GM18861 (cell line): ENCODE results near the gene ZNF414.
"Not testable (repeated sequence)": the region's sequence is repeated elsewhere in the genome, so short reads cannot be mapped to it uniquely, and the experiment has no call there.

Experiments used
- ATAC-seq: cut with Tn5 transposase; IDR thresholded peaks from one replicate; pipeline ENCODE4 v1.9.1; 2021; ENCODE audit not compliant: unreplicated experiment

ZNF414 gene

DNA sequence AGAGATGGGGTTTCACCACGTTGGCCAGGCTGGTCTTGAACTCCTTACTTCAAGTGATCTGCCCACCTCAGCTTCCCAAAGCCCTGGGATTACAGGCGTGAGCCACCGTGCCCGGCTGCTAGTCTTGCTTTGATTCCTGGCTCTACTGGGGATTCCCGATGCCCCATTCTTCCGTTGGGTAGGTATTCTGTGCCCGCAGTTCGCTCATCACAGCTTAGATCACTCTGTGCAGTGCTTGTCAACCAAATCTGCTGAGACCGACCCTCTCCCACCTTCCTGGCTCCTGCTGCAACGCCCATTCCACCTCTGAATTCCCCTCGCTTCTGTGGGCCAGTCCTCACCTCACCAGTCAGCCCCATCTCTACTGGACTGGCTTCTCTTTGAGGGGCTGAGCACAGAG is 4.6 kb upstream of the ZNF414 start:
- ATAC-seq, result no peak

DNA sequence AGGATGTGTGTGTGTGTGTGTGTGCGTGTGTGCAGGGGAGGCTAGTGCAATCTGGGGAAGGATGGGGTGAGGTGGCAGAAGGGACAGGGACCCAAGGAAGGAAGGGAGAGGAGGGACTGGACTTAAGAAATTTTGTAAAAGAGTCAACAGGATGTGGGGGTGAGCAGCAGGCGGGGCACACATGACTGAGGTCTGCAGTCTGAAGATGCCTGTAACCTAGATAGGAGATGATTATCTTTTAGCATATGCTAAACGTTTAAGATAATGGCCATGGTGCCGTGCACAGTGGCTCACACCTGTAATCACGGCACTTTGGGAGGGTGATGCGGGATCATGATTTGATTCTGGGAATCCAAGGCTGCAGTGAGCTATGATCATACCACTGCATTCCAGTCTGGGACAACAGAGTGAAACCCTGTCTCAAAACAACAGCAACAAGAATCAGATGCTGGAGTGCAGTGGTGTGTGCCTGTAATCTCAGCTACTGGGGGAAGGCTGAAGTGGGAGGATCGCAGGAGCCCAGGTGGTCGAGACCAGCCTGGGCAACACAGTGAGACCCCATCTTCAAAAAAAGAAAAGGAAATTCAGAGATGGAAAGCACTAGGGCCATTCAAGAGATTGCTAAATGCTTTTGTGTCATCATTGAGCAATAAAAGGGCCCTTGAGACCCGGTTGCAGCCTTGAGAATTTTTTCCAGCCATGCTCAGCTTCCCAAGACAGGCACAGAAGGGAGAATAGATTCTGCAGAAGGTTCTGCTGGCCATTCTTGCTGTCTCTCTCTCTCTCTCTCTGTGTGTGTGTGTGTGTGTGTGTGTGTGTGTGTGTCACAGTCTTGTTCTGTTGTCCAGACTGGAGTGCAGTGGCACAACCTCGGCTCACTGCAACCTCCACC is 3.8 kb upstream of the ZNF414 start:
- no peak for ATAC-seq

DNA sequence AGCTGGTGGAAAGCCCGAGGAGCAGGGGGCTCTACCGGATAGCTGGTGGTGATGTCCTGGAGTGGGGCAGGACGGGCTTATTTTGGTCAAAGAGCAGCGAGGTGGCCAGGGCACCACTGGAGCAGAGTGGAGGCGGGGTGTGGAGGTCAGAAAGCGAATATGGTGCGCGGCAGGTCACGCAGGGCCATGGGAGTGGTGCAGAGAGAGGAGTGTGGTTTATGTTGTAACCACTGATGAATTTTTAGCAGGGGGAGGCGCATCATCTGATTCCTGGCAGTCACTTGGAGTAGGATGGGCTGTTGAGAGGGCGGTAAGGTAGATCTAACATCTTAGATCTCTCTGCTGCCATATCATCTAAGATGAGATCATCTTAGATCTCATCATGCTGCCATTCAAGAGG is 1.4 kb upstream of the ZNF414 start:
- ATAC-seq, result no peak

DNA sequence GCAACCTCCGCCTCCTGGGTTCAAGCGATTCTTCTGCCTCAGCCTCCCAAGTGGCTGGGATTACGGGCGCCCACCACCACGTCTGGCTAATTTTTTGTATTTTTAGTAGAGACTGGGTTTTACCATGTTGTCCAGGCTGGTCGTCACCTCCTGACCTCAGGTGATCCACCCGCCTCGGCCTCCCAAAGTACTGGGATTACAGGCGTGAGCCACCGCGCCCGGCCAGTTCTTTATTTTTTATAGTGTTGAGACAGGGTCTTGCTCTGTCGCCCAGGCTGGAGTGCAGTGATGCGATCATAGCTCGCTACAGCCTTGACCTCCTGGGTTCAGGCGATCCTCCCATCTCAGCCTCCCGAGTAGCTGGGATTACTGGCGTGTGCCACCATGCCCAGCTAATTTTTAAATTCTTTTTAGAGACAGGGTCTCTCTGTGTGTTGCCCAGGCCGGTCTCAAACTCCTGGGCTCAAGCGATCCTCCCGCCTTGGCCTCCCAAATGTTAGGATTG is 590 bp upstream of the ZNF414 start:
- ATAC-seq, result not testable (repeated sequence)

DNA sequence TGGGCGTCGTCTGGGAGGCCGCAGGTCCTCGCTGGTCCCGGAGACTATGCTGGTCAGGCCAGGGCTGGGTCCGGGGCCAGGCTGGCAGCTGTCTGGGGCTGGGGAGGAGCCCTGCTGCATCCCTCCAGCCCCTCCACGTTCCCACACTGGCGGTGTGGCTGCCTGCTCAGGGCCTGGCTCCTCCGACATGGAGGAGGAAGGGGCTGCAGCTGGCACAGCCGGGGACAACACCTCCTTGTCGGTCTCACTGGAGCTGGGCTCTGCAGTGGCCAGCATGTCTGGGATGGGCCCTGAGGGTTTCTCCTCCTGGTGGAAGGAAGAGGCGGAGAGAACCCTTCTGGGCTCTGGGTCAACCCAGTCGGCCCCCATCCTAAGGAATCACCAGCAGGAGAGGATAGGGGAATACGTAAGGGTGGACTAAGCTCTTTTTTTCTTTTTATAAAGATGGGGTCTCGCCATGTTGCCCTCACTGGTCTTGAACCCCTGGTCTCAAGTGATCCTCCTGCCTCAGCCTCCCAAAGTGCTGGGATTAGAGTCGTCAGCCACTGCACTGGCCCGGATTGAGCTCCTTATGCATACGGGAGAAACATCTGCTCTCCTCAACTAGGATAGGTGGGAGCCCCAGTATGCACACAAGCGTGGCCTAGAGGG is 806 bp downstream of the ZNF414 start:
- ATAC-seq, result no peak

DNA sequence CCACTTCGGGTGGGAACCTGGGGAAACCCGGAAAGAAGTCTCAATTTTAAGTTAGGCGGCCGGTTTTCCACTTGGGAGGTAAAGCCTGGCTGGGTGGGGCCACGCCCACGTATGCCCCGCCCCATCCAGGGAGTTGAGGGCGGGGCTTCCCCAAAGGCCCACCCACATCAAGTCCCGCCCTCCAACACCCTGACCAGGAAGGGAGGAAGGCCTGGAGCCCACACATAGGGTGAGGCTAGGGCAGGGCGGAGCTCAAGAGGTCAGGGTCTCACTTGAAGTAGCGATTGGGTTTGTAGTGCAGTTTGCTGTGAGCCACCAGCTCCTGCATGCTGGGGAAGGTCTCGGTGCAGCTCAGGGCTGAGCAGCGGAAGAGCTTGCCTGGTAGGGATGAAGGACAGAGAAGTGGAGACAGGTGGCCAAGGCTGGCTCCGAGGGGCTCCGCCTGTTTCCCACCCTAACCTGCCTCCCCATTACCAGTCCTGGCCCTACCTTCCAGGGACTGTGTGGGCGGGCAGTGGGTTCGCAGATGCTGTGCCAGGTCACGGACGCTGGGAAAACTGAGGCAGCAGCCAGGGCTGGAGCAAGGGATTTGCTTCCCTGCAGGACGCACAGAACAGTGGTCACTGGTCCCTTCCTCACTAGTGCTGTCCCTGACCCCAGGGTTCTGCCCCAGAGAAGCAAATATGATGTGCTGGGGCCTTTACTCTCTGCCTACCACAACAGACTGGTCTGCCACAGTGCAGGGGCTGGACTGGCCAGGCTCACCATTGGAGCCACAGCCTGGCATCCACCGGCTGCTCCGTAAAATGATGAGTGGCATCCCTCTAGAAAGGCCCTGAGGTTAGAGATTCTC is 1.6 kb downstream of the ZNF414 start:
- ATAC-seq, result no peak

DNA sequence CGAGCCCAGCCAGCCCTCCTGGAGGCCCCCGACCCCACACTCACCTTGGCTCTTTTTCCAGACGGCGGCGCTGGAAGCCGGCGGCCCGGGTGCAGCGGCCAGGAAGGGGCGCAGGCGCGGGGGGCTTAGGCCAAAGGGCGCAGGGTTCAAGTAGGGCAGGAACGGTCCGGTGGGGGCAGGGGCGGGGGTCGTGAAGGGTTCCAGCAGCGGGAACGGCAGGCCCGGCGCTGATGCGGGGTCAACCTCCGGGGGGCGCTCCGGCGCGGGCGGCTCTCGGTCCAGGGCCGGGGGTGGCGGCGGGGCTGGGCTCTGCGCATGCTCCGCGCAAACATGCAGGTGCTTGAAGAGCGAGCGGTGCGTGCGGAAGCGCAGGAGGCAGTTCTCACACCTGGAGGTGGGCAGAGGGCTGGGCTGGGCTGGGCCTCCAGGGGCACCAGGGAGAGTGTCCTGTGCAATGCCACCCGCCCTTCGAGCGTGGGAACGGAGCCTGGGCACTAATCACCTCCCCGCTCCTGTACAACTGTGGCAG is 2.3 kb downstream of the ZNF414 start:
- no peak for ATAC-seq

DNA sequence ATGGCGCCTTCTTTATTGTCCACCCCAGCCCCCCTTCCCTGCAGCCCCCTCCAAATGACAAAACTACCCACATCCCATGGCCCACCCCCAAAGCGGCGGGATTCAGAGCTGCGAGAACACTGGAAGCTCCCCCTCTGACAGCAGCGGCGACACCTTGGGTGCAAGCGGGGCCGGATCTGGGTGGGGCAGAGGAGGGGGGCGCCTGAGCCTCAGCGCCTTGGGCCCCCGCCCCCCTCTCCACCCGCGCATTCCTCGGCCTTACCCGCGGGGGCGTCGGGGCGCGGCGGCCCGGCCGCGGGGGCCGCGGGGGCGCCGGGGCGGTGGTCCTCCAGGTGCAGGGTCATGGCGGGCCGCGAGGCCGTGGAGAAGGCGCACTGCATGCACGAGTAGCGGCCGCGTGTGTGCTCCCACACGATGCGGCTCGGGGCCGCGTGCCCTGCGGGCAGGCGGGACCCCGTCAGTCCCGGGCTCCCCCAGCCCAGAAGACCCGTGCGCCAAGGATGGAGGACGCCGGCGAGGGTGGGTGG is 3.3 kb downstream of the ZNF414 start:
- ATAC-seq, result no peak

DNA sequence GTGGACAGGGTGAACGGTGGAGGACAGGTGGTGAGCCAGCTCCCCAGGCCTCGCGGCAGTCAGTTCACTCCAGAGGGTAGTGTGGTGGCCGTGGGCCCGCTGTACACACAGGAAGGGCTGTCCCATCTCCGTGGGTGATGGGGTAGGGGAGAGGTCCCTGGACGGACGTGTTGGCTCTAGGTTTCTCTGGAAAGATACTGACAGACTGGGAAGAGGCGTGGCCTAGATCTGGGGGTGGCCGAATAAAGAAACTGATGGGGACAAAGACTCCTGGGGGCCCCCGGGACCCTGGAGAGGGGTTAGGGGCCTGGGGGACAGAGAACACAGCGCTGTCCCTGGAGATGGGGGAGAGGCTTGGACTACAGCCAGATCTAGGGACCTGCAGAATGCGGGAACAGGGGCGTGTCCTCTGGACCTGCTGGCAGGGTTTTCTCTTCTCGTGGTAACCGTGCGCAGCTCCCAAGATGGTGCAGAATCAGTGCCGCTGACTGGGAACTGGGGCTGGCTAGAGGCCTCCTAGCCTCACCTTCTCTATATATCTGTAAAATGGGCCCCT is 7.5 kb downstream of the ZNF414 start:
- ATAC-seq, result no peak

DNA sequence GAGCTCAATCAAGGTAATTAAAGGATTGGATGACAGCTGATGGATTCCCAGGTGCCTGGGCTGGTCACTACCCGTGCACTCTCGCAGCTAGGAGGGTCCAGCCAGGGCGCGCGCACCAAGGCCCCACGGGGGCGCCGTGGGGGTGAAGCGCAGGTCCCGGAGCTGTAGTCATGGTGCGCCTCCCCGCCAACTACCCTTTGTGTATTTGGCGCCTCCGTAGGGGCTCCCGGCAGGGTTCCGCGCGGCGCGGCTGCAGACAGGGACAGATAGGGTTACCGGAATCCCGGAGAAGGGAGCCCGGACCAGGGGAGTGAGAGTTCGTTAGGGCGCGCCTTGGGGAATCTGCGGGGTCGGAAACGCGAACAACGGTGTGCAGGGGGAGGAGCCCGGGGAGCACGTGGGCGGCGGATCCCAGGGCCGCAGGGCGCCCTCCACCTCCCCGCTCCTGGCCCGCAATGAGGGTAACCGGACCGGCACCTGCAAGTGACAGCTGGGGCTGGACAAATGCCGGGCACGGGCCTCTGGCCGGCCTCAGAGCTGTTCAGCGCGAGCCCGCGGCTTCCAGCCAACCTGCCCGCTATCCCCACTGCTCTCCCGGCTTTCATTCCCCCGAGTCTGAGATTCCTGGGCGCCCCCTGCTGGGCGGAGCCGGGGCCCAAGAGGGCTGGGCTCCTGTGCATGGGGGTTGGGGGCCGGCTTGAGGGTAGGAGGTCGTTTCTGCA is 8.1 kb downstream of the ZNF414 start:
- no peak for ATAC-seq

DNA sequence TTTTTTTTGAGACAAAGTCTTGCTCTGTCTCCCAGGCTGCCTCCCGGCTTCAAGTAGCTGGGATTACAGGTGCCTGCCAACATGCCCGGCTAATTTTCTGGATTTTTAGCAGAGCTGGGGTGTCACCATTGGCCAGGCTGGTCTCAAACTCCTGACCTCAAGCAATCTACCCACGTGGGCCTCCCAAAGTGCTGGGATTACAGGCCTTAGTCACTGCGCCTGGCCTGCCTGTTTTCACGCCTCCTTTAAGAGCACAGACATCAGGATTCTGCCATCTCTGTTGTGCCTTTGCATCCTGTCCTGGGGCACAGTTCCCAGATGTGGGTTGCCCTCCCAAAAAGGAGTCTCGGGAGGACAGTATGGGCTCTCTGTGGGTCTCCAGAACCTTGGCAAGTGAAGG is 9.0 kb downstream of the ZNF414 start:
- ATAC-seq, result no peak

DNA sequence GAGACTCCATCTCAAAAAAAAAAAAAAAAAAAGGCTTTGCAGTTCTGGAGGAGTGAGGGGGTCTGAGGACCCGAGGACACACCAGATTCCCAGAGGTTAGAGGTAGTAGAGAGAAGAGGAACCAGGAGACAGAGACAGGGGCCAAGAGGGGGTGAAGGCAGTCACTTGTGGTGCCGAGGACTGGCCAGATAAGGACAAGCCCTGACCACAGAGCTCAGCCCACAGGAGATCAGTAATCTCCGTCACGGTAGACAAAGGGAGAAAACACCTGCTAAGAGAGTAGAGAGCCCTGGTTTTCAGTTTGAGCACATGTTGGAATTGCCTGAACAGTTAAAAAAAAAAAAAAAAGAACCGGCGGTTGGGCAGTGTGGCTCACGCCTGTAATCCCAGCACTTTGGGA is 9.8 kb downstream of the ZNF414 start:
- ATAC-seq, result no peak

DNA sequence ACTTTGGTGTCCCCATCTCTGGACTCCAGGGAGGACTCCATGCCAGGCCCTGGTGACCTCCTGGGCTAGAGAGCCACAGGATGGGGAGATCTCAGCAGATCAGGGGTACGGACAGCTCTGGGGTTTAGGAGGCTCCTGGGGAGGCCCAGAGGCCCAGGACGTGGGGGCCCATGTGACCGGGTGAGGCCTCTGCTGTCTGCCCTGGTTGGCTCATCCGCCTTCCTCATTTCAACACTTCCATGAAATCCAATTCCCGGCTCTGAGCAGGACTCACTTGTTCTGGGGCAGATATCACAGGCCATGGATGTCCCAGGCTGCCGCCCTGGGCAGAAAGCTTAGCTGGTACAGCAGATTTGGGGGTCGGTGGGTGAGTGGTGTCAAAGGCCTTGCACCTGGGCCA is 10.5 kb downstream of the ZNF414 start:
- ATAC-seq, result no peak

DNA sequence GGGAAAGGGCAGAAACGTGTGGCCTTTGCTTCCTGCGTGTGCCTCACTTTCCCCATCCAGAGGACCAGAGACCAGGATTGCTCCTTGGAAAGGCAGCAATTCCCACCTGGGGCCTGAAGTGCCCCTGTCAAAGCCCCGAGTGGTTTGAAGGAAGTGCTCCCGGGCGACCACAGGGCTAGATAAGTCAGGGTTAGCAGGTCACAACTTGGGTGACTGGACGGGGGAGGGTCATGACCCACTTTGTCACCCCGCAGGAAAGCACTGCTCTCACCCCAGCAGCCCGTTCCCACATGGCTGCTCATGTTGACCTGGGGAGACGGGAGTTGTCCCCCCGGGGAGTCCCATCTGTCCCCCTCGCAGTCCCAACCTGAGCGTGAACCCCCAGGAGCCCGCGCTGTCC is 12.0 kb downstream of the ZNF414 start:
- no peak for ATAC-seq

DNA sequence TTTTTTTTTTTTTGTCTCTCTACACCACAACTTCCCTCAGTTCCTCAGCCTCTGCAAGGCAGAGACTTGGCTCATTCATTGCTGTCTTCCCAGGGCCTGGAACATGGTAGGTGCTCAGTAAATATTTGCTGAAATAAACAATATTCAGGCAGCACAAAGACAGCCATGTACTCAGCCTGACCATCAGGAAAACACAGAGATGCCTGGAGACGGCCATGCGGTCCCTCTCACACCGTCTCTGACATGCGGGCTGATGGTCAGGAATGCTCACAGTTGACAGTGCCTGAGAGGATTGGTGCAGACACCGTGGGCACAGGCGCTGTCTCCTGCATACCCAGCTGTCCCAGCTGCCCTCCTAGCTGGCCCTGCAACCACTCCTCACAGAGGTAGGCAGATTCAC is 12.5 kb downstream of the ZNF414 start:
- ATAC-seq, result no peak

DNA sequence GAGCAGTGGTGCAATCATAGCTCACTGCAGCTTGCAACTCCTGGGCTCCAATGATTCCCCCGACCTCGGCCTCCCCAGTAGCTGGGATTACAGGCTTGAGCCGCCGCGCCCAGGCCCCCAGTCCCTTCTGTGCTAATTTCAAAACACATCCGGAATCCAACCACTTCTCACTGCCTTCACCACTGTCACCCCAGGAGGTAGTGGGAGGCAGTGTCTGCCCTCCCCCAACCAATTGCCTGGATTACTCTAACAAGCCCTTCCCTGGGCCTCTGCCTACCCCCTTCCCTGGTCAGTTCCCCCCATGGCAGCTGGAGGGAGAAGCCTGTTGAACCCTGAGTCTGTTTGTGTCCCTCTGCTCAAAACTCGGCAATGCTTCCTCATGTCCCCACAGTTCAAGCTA is 13.8 kb downstream of the ZNF414 start:
- no peak for ATAC-seq

DNA sequence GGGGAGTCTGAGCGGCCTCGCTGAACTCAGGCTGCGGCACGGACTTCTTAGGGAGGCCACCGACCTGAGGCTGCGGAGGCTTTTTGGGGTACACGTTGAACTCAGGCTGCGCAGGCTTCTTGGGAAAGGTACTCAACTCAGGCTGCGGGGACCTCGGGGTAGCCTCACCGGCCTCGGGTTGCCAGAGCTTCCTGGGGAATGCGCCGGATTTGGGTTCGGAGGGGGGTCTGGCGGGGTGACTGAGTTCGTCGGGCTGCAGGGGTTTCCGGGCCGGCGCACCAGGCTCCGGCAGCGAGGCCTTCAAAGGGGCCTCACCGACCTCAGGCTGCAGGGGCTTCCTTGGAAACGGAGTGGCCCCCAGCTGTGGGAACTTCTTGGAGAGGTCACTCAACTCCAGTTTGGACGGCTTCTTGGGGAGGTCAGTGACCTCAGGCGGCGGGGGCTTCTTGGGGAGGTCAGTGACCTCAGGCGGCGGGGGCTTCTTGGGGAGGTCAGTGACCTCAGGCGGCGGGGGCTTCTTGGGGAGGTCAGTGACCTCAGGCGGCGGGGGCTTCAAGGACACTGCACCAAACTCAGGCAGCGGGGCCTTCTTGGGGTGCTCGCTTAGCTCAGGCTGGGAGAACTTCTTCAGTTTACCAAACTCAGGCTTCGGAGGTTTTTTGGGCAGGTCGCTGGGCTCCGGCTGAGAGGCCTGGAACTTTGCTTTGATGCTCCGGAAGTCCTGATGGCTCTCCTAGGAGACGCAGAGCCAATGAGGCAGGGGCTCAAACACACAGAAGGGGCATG is 14.7 kb downstream of the ZNF414 start:
- ATAC-seq, result no peak

DNA sequence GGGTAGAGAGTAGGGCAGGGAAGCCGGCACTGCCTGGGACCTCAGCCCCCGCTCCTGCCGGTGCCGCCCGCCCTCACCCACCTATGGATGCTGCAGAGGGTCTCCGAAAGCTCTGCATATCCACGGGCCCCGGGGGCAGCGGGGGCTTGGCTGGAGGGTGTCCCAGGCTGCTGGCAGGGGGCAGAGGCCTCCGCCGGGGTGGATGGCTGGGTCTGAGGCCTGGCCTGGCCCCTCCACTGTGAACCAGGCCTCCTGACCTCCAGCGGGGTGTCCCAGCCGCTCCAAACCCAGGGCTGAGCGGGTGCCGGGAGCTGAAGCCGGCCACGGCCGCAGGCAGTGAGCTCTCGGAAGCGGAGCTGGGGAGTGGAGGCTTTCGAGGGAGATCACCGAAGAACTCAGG is 15.7 kb downstream of the ZNF414 start:
- no peak for ATAC-seq

DNA sequence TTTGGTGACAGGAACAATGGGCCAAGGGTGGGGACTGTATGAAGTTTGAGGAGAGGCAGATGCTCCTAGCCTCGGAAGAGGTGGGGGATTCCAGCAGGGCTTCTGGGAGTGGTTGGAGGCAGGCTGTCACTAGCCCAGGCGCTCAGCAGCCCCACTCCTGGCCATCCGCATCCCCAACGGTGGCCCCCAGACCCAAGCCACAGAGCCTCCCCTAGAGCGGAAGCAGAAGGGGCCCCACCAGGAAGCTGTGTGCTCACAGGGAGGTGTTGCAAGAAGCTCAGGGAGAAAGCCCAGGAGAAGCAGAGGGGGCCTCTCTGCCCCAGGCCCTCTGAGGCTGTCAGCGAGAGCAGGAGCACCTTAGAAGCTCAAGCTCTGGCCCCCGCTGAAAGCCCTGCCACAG is 19.8 kb downstream of the ZNF414 start:
- ATAC-seq, result no peak
